Hepatocyte (in vitro differentiated cells): Measurements from ENCODE around the gene RFTN1. TPM values are rescaled to one million over a fixed set of nuclear protein-coding genes. Genes with fewer than 3 reads are reported as not detected.

Source experiments
- DNase-seq: peaks from one replicate; pipeline ENCODE4 v3.0.0-alpha.2; 2016; ENCODE audit warnings: low spot score
- H2AFZ ChIP-seq: fragments of 200-600 bp; sonication (generic); 2 replicates; pipeline ENCODE4 v1.6.0; 2016; ENCODE audit warnings: antibody characterized with exemption, mild to moderate bottlenecking
- H3K27ac ChIP-seq: fragments of 200-600 bp; sonication (generic); 2 replicates; pipeline ENCODE4 v1.5.1; 2016; ENCODE audit warnings: mild to moderate bottlenecking
- H3K27me3 ChIP-seq: fragments of 200-600 bp; sonication (generic); 2 replicates; pipeline ENCODE4 v1.6.1; 2016
- H3K36me3 ChIP-seq: fragments of 200-600 bp; sonication (generic); replicated peaks from 2 replicates; pipeline ENCODE4 v1.5.1; 2016; ENCODE audit warnings: low read depth; ENCODE audit not compliant: insufficient read depth
- H3K4me1 ChIP-seq: fragments of 200-600 bp; sonication (generic); 2 replicates; pipeline ENCODE4 v1.5.1; 2016; ENCODE audit warnings: mild to moderate bottlenecking, moderate library complexity; ENCODE audit not compliant: insufficient read depth
- H3K4me2 ChIP-seq: fragments of 200-600 bp; sonication (generic); 2 replicates; pipeline ENCODE4 v1.6.0; 2016
- H3K4me3 ChIP-seq: fragments of 200-600 bp; sonication (generic); 2 replicates; pipeline ENCODE4 v1.5.1; 2016; ENCODE audit warnings: mild to moderate bottlenecking
- H3K79me2 ChIP-seq: fragments of 200-600 bp; sonication (generic); 2 replicates; pipeline ENCODE4 v1.6.0; 2017; ENCODE audit warnings: mild to moderate bottlenecking
- H3K9me2 ChIP-seq: fragments of 200-600 bp; sonication (generic); replicated peaks from 2 replicates; pipeline ENCODE4 v1.6.0; 2017; ENCODE audit warnings: mild to moderate bottlenecking; ENCODE audit not compliant: insufficient read depth
- H3K9me3 ChIP-seq: fragments of 200-600 bp; sonication (generic); 2 replicates; pipeline ENCODE4 v1.5.1; 2016; ENCODE audit warnings: low read depth, mild to moderate bottlenecking
- H4K20me1 ChIP-seq: fragments of 200-600 bp; sonication (generic); 2 replicates; pipeline ENCODE4 v1.6.0; 2016; ENCODE audit warnings: mild to moderate bottlenecking; ENCODE audit not compliant: insufficient read depth, poor library complexity, severe bottlenecking
- EZH2 ChIP-seq: fragments of 200-600 bp; sonication (generic); IDR thresholded peaks from 2 replicates; pipeline ENCODE4 v1.6.1; 2016; ENCODE audit warnings: antibody characterized with exemption, mild to moderate bottlenecking, borderline replicate concordance
- EZH2phosphoT487 ChIP-seq: fragments of 200-600 bp; sonication (generic); IDR thresholded peaks from one replicate; pipeline ENCODE4 v1.6.1; 2018; ENCODE audit warnings: antibody characterized with exemption, mild to moderate bottlenecking, low read depth, moderate library complexity; ENCODE audit not compliant: unreplicated experiment, severe bottlenecking
- whole genome bisulfite sequencing: methylation state at CpG from one replicate; pipeline ENCODE4 v1.1.6; 2016; ENCODE audit warnings: low lambda C conversion rate; ENCODE audit errors: missing lambda C conversion rate; 5-methylcytosine and 5-hydroxymethylcytosine counted together
- polyA plus RNA-seq: library from polyadenylated mRNA; unstranded; fragments of >200 nt; fragmentation: Nextera tagmentation; extraction: Ambion mirVana; gene quantifications from 2 replicates; pipeline ENCODE4 v1.2.1, GENCODE V29; 2016
- total RNA-seq: library from RNA; depleted of rRNA; stranded (reverse); fragments of >200 nt; gene quantifications from 2 replicates; pipeline ENCODE4 v1.2.3, GENCODE V29; 2014
- TF ChIP-seq, protein P1 (sequence below): fragments of 200-600 bp; sonication (generic); IDR thresholded peaks from 2 replicates; pipeline ENCODE4 v1.5.1; 2016; ENCODE audit warnings: antibody characterized with exemption, mild to moderate bottlenecking; ENCODE audit not compliant: poor library complexity

Gene RFTN1
- total and polyA plus RNA-seq, 2 experiments from 2014 or later: 10.0 to 14.9 TPM

DNA sequence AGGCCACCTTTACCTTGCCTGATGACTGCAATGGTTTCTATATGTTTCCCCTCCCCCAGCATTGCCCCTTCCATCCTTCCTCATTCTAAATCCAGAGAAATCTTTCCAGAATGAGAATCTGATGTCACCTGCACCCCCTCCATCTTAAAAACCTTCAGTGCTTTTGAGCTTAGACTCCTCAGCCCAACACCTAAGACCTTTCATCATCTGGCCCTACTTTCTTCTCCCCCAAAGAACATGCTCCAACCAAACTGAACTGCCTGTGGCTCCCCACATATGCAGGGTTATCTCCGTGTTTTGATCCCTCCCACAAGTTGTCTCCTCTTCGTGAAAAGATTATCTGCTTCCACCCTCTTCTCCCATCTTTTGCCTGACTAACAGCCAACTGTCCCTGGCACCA, 27.3 kb downstream of the RFTN1 start:
- WGBS: 96% methylated on average over 2 of the region's 2 CpGs
- Histone ChIP-seq H3K27me3 (no peaks in the 10 kb centered on the region), H3K9me2 (no peaks in the 10 kb centered on the region), H3K36me3 (no peaks in the 10 kb centered on the region), H3K4me3 (no peak overlapping the region), H3K4me1 (peaks cover 25% of the 10 kb centered on the region), H3K79me2 (no peaks in the 10 kb centered on the region), H4K20me1 (no peaks in the 10 kb centered on the region), H3K9me3 (no peaks in the 10 kb centered on the region), H3K27ac (no peak overlapping the region), H2AFZ (no peak overlapping the region), H3K4me2 (no peak overlapping the region)
- DNase-seq: no peak
- TF ChIP-seq, protein P1, sequence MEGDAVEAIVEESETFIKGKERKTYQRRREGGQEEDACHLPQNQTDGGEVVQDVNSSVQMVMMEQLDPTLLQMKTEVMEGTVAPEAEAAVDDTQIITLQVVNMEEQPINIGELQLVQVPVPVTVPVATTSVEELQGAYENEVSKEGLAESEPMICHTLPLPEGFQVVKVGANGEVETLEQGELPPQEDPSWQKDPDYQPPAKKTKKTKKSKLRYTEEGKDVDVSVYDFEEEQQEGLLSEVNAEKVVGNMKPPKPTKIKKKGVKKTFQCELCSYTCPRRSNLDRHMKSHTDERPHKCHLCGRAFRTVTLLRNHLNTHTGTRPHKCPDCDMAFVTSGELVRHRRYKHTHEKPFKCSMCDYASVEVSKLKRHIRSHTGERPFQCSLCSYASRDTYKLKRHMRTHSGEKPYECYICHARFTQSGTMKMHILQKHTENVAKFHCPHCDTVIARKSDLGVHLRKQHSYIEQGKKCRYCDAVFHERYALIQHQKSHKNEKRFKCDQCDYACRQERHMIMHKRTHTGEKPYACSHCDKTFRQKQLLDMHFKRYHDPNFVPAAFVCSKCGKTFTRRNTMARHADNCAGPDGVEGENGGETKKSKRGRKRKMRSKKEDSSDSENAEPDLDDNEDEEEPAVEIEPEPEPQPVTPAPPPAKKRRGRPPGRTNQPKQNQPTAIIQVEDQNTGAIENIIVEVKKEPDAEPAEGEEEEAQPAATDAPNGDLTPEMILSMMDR: no peak
- TF ChIP-seq EZH2phosphoT487: no peak

DNA sequence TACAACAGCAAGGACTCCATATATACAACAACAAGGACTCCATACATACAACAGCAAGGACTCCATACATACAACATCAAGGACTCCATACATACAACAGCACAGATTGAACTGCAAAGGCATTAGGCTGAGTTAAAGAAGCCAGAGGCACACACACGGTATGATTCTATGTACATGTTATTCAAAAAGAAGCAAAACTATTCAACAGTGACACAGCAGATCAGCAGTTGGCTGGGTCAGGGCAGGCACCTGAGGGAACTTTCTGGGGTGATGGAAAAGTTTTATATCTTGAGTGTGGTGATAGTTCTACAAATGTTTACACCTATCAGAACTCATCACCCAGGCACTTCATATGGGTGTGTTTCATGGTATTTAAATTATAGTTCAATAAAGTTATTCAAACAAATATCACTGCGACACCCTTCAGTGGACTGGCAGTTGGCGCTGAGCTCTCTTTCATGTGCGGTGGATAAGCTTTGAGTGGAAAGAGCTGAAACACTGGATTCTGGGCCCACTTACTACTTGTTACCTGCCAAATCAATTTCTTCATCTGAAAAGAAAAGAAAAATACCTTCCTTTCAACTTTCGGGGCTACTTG, 28.0 kb downstream of the RFTN1 start:
- WGBS: 96% methylated on average over 5 of the region's 5 CpGs
- Histone ChIP-seq H3K79me2 (no peaks in the 10 kb centered on the region), H3K4me2 (no peak overlapping the region), H3K27ac (no peak overlapping the region), H3K9me2 (no peaks in the 10 kb centered on the region), H2AFZ (no peak overlapping the region), H4K20me1 (no peaks in the 10 kb centered on the region), H3K36me3 (no peaks in the 10 kb centered on the region), H3K4me3 (no peak overlapping the region), H3K4me1 (peaks cover 28% of the 10 kb centered on the region), H3K27me3 (no peaks in the 10 kb centered on the region), H3K9me3 (no peaks in the 10 kb centered on the region)
- TF ChIP-seq EZH2phosphoT487 (no peak), EZH2 (no peak)
- TF ChIP-seq, protein P1: no peak
- no peak for DNase-seq

DNA sequence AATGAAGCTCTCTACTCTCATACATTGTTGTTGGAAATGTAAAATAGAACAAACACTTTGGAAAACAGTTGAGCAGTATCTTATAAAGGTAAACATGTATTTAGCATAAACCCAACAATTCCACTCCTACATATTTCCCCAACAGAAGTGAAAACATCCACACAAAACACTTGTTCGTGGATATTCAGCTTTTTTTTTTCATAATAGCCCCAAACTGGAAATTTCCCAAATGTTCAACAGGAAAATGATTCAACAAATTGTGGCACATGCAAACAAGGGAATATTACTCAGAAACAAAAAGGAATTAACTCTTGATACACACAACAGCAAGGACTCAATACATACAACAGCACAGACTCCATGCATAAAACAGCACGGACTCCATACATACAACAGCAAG, 28.5 kb downstream of the RFTN1 start:
- H3K27ac ChIP-seq: peak overlapping the region; percentile 6
- no peaks in the 10 kb centered on the region for H3K36me3 ChIP-seq
- no peaks in the 10 kb centered on the region for H3K79me2 ChIP-seq
- H3K4me1 ChIP-seq: peaks cover 31% of the 10 kb centered on the region
- no peak for DNase-seq
- no peaks in the 10 kb centered on the region for H3K9me2 ChIP-seq
- no peaks in the 10 kb centered on the region for H3K27me3 ChIP-seq
- no peaks in the 10 kb centered on the region for H3K9me3 ChIP-seq
- no peak overlapping the region for H3K4me3 ChIP-seq
- no peak overlapping the region for H3K4me2 ChIP-seq
- TF ChIP-seq EZH2phosphoT487 (no peak), EZH2 (no peak)
- TF ChIP-seq, protein P1: no peak
- WGBS: 94% methylated on average over 2 of the region's 2 CpGs
- H2AFZ ChIP-seq: no peak overlapping the region
- H4K20me1 ChIP-seq: no peaks in the 10 kb centered on the region

DNA sequence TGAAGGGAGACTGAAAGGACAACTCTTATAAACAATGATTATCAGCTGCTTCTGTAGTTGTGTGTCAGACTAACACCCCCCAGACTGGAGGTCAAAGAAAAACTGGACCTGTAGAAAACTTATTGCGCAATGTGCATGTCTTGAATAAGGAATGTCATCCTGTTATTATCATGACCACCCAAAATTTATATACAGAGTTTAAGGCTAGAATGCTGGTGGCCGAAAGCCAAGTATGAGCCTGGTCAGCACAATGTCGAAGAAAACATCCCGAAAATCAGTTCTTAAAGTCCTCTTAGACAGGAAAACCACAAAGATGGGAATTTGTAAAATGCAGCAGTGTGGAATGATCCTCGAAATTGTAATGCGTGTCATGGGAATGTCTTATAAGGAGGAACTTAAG, 29.3 kb downstream of the RFTN1 start:
- no peaks in the 10 kb centered on the region for H3K9me2 ChIP-seq
- TF ChIP-seq, protein P1: no peak
- TF ChIP-seq EZH2 (no peak), EZH2phosphoT487 (no peak)
- no peak overlapping the region for H3K4me3 ChIP-seq
- no peaks in the 10 kb centered on the region for H3K9me3 ChIP-seq
- H3K27ac ChIP-seq: peak overlapping the region; percentile 34
- H3K36me3 ChIP-seq: no peaks in the 10 kb centered on the region
- no peak overlapping the region for H2AFZ ChIP-seq
- 58% methylated on average over 6 of the region's 6 CpGs for WGBS
- H4K20me1 ChIP-seq: no peaks in the 10 kb centered on the region
- no peaks in the 10 kb centered on the region for H3K79me2 ChIP-seq
- H3K4me1 ChIP-seq: peaks cover 31% of the 10 kb centered on the region
- DNase-seq: peak; percentile 40
- H3K27me3 ChIP-seq: no peaks in the 10 kb centered on the region
- peak overlapping the region; percentile 17 for H3K4me2 ChIP-seq
